HepG2 (cell line): ENCODE data around the gene NDRG3. TPM values are rescaled to one million over a fixed set of nuclear protein-coding genes. Genes with fewer than 3 reads are reported as not detected.

Source experiments
- DZIP1 ChIP-seq: sonication (generic); formaldehyde crosslinking; IDR thresholded peaks from 2 replicates; pipeline ENCODE4 v1.5.0; 2020; ENCODE audit warnings: mild to moderate bottlenecking, missing genetic modification reagents
- EED ChIP-seq: sonication (generic); formaldehyde crosslinking; IDR thresholded peaks from 2 replicates; pipeline ENCODE4 v1.5.0; 2020; ENCODE audit warnings: mild to moderate bottlenecking, missing genetic modification reagents
- ETV5 ChIP-seq: IDR thresholded peaks from 2 replicates; pipeline ENCODE4 v1.6.1; 2018; ENCODE audit warnings: missing biosample characterization, missing genetic modification reagents, inconsistent platforms, borderline replicate concordance
- GTF2F1 ChIP-seq: fragments of 150-350 bp; IDR thresholded peaks from 2 replicates; pipeline ENCODE4 v1.6.1; 2014; ENCODE audit warnings: low read length
- HOXA9 ChIP-seq: sonication (generic); formaldehyde crosslinking; IDR thresholded peaks from 2 replicates; pipeline ENCODE4 v1.8.1; 2022; ENCODE audit warnings: missing genetic modification reagents, mild to moderate bottlenecking, moderate library complexity, borderline replicate concordance
- KLF16 ChIP-seq, 2 experiments: sonication (generic) in 1 of 2; formaldehyde crosslinking in 1 of 2; IDR thresholded peaks; 2 replicates each; pipeline versions ENCODE4 v1.6.1 to v1.8.0; 2016 to 2023; ENCODE audit warnings: missing genetic modification reagents in 2 of 2, missing compliant biosample characterization in 1 of 2
- PCBP2 ChIP-seq: fragments of 200-400 bp; formaldehyde crosslinking; optimal IDR thresholded peaks from 2 replicates; pipeline ENCODE3; 2018; ENCODE audit warnings: low read length, low read depth; ENCODE audit not compliant: poor library complexity, severe bottlenecking
- SNRNP70 ChIP-seq: fragments of 200-400 bp; formaldehyde crosslinking; IDR thresholded peaks from 2 replicates; pipeline ENCODE4 v1.6.1; 2017; ENCODE audit warnings: mild to moderate bottlenecking, low read depth, low read length, moderate library complexity
- ZBTB4 ChIP-seq: sonication (generic); formaldehyde crosslinking; IDR thresholded peaks from 2 replicates; pipeline ENCODE4 v1.4.0; 2020; ENCODE audit warnings: missing genetic modification reagents, mild to moderate bottlenecking, borderline replicate concordance
- ZIK1 ChIP-seq: sonication (generic); formaldehyde crosslinking; IDR thresholded peaks from 2 replicates; pipeline ENCODE4 v1.5.0; 2020; ENCODE audit warnings: mild to moderate bottlenecking, low read depth, missing genetic modification reagents, borderline replicate concordance
- ZNF18 ChIP-seq: sonication (generic); formaldehyde crosslinking; IDR thresholded peaks from 2 replicates; pipeline ENCODE4 v1.8.0; 2022; ENCODE audit warnings: mild to moderate bottlenecking, missing genetic modification reagents; ENCODE audit not compliant: insufficient replicate concordance
- ZNF609 ChIP-seq: sonication (generic); formaldehyde crosslinking; IDR thresholded peaks from 2 replicates; pipeline ENCODE4 v1.4.0; 2020; ENCODE audit warnings: mild to moderate bottlenecking, missing genetic modification reagents, borderline replicate concordance
- ZNF672 ChIP-seq: sonication (generic); formaldehyde crosslinking; IDR thresholded peaks from 2 replicates; pipeline ENCODE4 v1.8.1; 2022; ENCODE audit warnings: missing genetic modification reagents
- ZNF782 ChIP-seq: sonication (generic); formaldehyde crosslinking; IDR thresholded peaks from 2 replicates; pipeline ENCODE4 v1.4.0; 2020; ENCODE audit warnings: missing genetic modification reagents, mild to moderate bottlenecking, borderline replicate concordance
- ZSCAN31 ChIP-seq: sonication (generic); formaldehyde crosslinking; IDR thresholded peaks from 2 replicates; pipeline ENCODE4 v1.5.0; 2020; ENCODE audit warnings: low read depth, mild to moderate bottlenecking, missing genetic modification reagents
- polyA plus RNA-seq, 8 experiments: library from polyadenylated mRNA; depleted of rRNA in 3 of 8; stranded (reverse) in 7 of 8; unstranded in 1 of 8; fragments of >200 nt; fragmentation: Illumina TruSeq in 4 of 8; extraction: Trizol in 4 of 8; gene quantifications; 2 replicates each; pipeline versions ENCODE4 v1.2.1 to v1.2.3, GENCODE V29; 2011 to 2016; ENCODE audit warnings: low read depth in 4 of 8, missing spikeins in 1 of 8, mixed read lengths in 1 of 8; ENCODE audit not compliant: insufficient read depth in 1 of 8
- total RNA-seq, 5 experiments: library from RNA; depleted of rRNA; stranded (reverse); fragments of >200 nt; fragmentation: Illumina TruSeq; extraction: Trizol; gene quantifications; 2 replicates each; pipeline ENCODE4 v1.2.3, GENCODE V29; 2016; ENCODE audit warnings: low read depth in 1 of 5

NDRG3 gene
- total and polyA plus RNA-seq, 2 of the 13 experiments (the other 11 are each of a cell fraction or from before 2014, with no cell fraction given): 36.0 to 40.5 TPM

GRCh38 chr20:36632487-36633284 is 113.2 kb downstream of the NDRG3 start (continued):
- TF ChIP-seq ZBTB4 (CRISPR knock-in tag): no peak; the same call in 1 of the 2 replicates
- 0 out of 2 replicates have a peak, but pooled peaks have one; percentile 71 for TF ChIP-seq EED (CRISPR knock-in tag)
- no peak for TF ChIP-seq HOXA9 (CRISPR knock-in tag)
- peak in 1 of 2 experiments; percentile 21; a peak in 2 of 4 replicates for TF ChIP-seq KLF16 (CRISPR knock-in tag; IDR thresholded peaks at IDR 0.05)
- no peak for TF ChIP-seq ZNF18
- TF ChIP-seq ZNF672 (CRISPR knock-in tag): no peak
- no peak for TF ChIP-seq GTF2F1
- TF ChIP-seq PCBP2: no peak
- peak; percentile 65; the same call in 1 of the 2 replicates for TF ChIP-seq ZNF782 (CRISPR knock-in tag)
- no peak for TF ChIP-seq DZIP1 (CRISPR knock-in tag)
- peak; percentile 38 for TF ChIP-seq ETV5
- no peak for TF ChIP-seq SNRNP70
- no peak for TF ChIP-seq ZIK1 (CRISPR knock-in tag)
- TF ChIP-seq ZNF609: peak; percentile 42; the same call in 1 of the 2 replicates
- TF ChIP-seq ZSCAN31: no peak
